H1 (cell line): ENCODE measurements around the gene PARP16. TPM values are rescaled to one million over a fixed set of nuclear protein-coding genes. Genes with fewer than 3 reads are reported as not detected.

ENCODE experiments used
- CTCF ChIA-PET: fragments of 300-600 bp; sonication (Branson Sonifier 250); formaldehyde crosslinking; loops from one replicate; lab custom pipeline; 2021; ENCODE audit not compliant: partially characterized antibody; lab: Charles Lee
- POLR2A ChIA-PET: fragments of 300-600 bp; sonication (Branson Sonifier 250); formaldehyde crosslinking; loops from one replicate; lab custom pipeline; 2021; ENCODE audit warnings: inconsistent platforms; ENCODE audit not compliant: partially characterized antibody; lab: Charles Lee
- DNase-seq, 2 experiments: peaks; one replicate each; pipeline versions ENCODE4 v3.0.0 to v3.0.0-alpha.2; 2010 to 2022; ENCODE audit warnings: low spot score in 2 of 2, low read depth in 1 of 2, mixed read lengths in 1 of 2
- FAIRE-seq: peaks from 2 replicates; lab custom pipeline; 2011; peaks lifted over from hg19 to GRCh38; lab: Jason Lieb, UNC
- H2AFZ ChIP-seq: 2 replicates; pipeline ENCODE4 v1.8.1; 2012; ENCODE audit warnings: low read length, inconsistent platforms
- H2AK5ac ChIP-seq: 2 replicates; pipeline ENCODE4 v1.6.1; 2013; ENCODE audit warnings: low read depth, low read length
- H2BK120ac ChIP-seq: replicated peaks from 2 replicates; pipeline ENCODE3; 2013; ENCODE audit warnings: low read depth, low read length, inconsistent platforms
- H2BK12ac ChIP-seq: 2 replicates; pipeline ENCODE4 v1.6.1; 2013; ENCODE audit warnings: low read depth, low read length
- H2BK15ac ChIP-seq: 2 replicates; pipeline ENCODE4 v1.6.1; 2013; ENCODE audit warnings: low read length
- H2BK20ac ChIP-seq: 2 replicates; pipeline ENCODE4 v1.6.1; 2013; ENCODE audit warnings: low read length
- H2BK5ac ChIP-seq: 2 replicates; pipeline ENCODE4 v1.6.1; 2013; ENCODE audit warnings: low read depth, low read length
- H3K14ac ChIP-seq: 2 replicates; pipeline ENCODE4 v1.6.1; 2013; ENCODE audit warnings: inconsistent platforms; ENCODE audit not compliant: insufficient read length
- H3K18ac ChIP-seq: 2 replicates; pipeline ENCODE4 v1.6.1; 2013; ENCODE audit warnings: low read length; ENCODE audit errors: extremely low read depth
- H3K23ac ChIP-seq: 2 replicates; pipeline ENCODE4 v1.6.1; 2013; ENCODE audit warnings: inconsistent platforms; ENCODE audit not compliant: insufficient read length
- H3K23me2 ChIP-seq: 2 replicates; pipeline ENCODE4 v1.6.1; 2013; ENCODE audit warnings: low read depth, low read length
- H3K27ac ChIP-seq: 2 replicates; pipeline ENCODE4 v1.6.1; 2011; ENCODE audit warnings: low read depth, low read length, inconsistent platforms
- H3K27me3 ChIP-seq, 4 experiments: replicated peaks in 1 of 4; 1 replicate in 1 of 4; 2 replicates in 3 of 4; pipeline versions ENCODE4 v1.6.1 to v1.8.1; 2011 to 2013; ENCODE audit warnings: low read length in 3 of 4, mild to moderate bottlenecking in 3 of 4, inconsistent platforms in 2 of 4, mixed read lengths in 2 of 4, moderate library complexity in 1 of 4; ENCODE audit not compliant: control insufficient read depth in 3 of 4, insufficient read depth in 3 of 4; ENCODE audit errors: extremely low read depth in 1 of 4
- H3K36me3 ChIP-seq, 4 experiments: 2 replicates each; pipeline versions ENCODE4 v1.6.1 to v1.8.1; 2011 to 2013; ENCODE audit warnings: mild to moderate bottlenecking in 4 of 4, low read length in 3 of 4, moderate library complexity in 2 of 4, control low read depth in 1 of 4, inconsistent platforms in 1 of 4; ENCODE audit not compliant: insufficient read depth in 4 of 4, control insufficient read depth in 2 of 4
- H3K4ac ChIP-seq: replicated peaks from 2 replicates; pipeline ENCODE3; 2013; ENCODE audit warnings: low read length, low read depth, mixed read lengths, inconsistent platforms; ENCODE audit not compliant: insufficient read length
- H3K4me1 ChIP-seq, 4 experiments: replicated peaks in 1 of 4; 1 replicate in 1 of 4; 2 replicates in 3 of 4; pipeline versions ENCODE4 v1.6.1 to v1.8.1; 2011 to 2013; ENCODE audit warnings: low read length in 3 of 4, inconsistent platforms in 2 of 4, mixed read lengths in 1 of 4; ENCODE audit not compliant: insufficient read depth in 4 of 4, control insufficient read depth in 3 of 4
- H3K4me2 ChIP-seq, 2 experiments: 2 replicates each; pipeline versions ENCODE4 v1.6.1 to v1.8.1; 2011 to 2013; ENCODE audit warnings: low read depth in 2 of 2, low read length in 2 of 2, control low read depth in 1 of 2, inconsistent platforms in 1 of 2, mild to moderate bottlenecking in 1 of 2; ENCODE audit not compliant: insufficient read depth in 1 of 2
- H3K4me3 ChIP-seq, 4 experiments: fragments of 200-600, 300-600 bp in 1 of 4; sonication (generic), shearing (Covaris generic), sonication (Bioruptor Twin) in 1 of 4; 2 replicates each; pipeline versions ENCODE4 v1.5.1 to v1.8.1; 2011 to 2016; ENCODE audit warnings: low read length in 4 of 4, low read depth in 3 of 4, control low read depth in 2 of 4, inconsistent platforms in 2 of 4, mild to moderate bottlenecking in 2 of 4, mixed read lengths in 1 of 4, moderate library complexity in 1 of 4; ENCODE audit not compliant: insufficient read depth in 2 of 4; ENCODE audit errors: extremely low read depth in 1 of 4
- H3K56ac ChIP-seq: replicated peaks from 2 replicates; pipeline ENCODE3; 2013; ENCODE audit warnings: low read depth, mild to moderate bottlenecking, mixed read lengths, low read length, inconsistent platforms; ENCODE audit not compliant: insufficient read length
- H3K79me1 ChIP-seq: 2 replicates; pipeline ENCODE4 v1.6.1; 2013; ENCODE audit warnings: low read depth, low read length, control low read depth
- H3K79me2 ChIP-seq, 2 experiments: 2 replicates each; pipeline versions ENCODE4 v1.6.1 to v1.8.1; 2012 to 2013; ENCODE audit warnings: low read length in 2 of 2, mild to moderate bottlenecking in 2 of 2, inconsistent platforms in 1 of 2; ENCODE audit not compliant: insufficient read depth in 2 of 2, control insufficient read depth in 1 of 2
- H3K9ac ChIP-seq, 4 experiments: replicated peaks in 1 of 4; 1 replicate in 1 of 4; 2 replicates in 3 of 4; pipeline versions ENCODE4 v1.6.1 to v1.8.1; 2011 to 2013; ENCODE audit warnings: low read depth in 3 of 4, low read length in 3 of 4, control low read depth in 2 of 4, mild to moderate bottlenecking in 2 of 4, moderate library complexity in 2 of 4, inconsistent platforms in 1 of 4; ENCODE audit errors: extremely low read depth in 1 of 4
- H3K9me3 ChIP-seq, 2 experiments: 2 replicates each; pipeline versions ENCODE4 v1.6.1 to v1.8.1; 2012 to 2013; ENCODE audit warnings: mild to moderate bottlenecking in 2 of 2, moderate library complexity in 2 of 2, control low read depth in 1 of 2, inconsistent platforms in 1 of 2, low read depth in 1 of 2, low read length in 1 of 2, mixed read lengths in 1 of 2; ENCODE audit not compliant: insufficient read depth in 2 of 2
- H4K20me1 ChIP-seq, 2 experiments: replicated peaks in 1 of 2; 2 replicates each; pipeline versions ENCODE3 to v1.8.1; 2011 to 2013; ENCODE audit warnings: inconsistent platforms in 2 of 2, low read length in 2 of 2, mild to moderate bottlenecking in 1 of 2; ENCODE audit not compliant: insufficient read depth in 2 of 2, control insufficient read depth in 1 of 2
- H4K5ac ChIP-seq: 2 replicates; pipeline ENCODE4 v1.6.1; 2013; ENCODE audit warnings: low read length, low read depth, mixed read lengths, inconsistent platforms; ENCODE audit not compliant: insufficient read length
- H4K8ac ChIP-seq: 2 replicates; pipeline ENCODE4 v1.8.0; 2013; ENCODE audit warnings: mild to moderate bottlenecking, moderate library complexity, low read length, inconsistent platforms; ENCODE audit not compliant: insufficient read depth; ENCODE audit errors: extremely low read depth
- H4K91ac ChIP-seq: replicated peaks from 2 replicates; pipeline ENCODE3; 2013; ENCODE audit warnings: low read length, mixed read lengths, inconsistent platforms; ENCODE audit not compliant: insufficient read length
- BCL11A ChIP-seq, 2 experiments: IDR thresholded peaks; one replicate each; pipeline ENCODE4 v1.6.1; 2011; ENCODE audit warnings: low read depth in 2 of 2, low read length in 2 of 2, mild to moderate bottlenecking in 2 of 2
- BRCA1 ChIP-seq: IDR thresholded peaks from 2 replicates; pipeline ENCODE4 v1.6.1; 2012; ENCODE audit warnings: low read depth, low read length, improper control_type of control experiment
- GTF2F1 ChIP-seq: IDR thresholded peaks from 2 replicates; pipeline ENCODE4 v1.6.1; 2012; ENCODE audit warnings: low read depth, low read length, improper control_type of control experiment, borderline replicate concordance
- SP1 ChIP-seq: IDR thresholded peaks from 2 replicates; pipeline ENCODE4 v1.6.1; 2011; ENCODE audit warnings: low read depth, low read length
- WGBS, 2 experiments: shearing (Covaris generic) in 1 of 2; methylation state at CpG; one replicate each; pipeline versions ENCODE4 v1.1.6 to v1.1.7; 2013 to 2015; ENCODE audit warnings: low lambda C conversion rate in 2 of 2, mixed read lengths in 2 of 2, inconsistent platforms in 1 of 2, low coverage in 1 of 2, missing lambda C conversion rate in 1 of 2; ENCODE audit not compliant: insufficient replicate concordance in 2 of 2, insufficient coverage in 1 of 2, insufficient read length in 1 of 2; ENCODE audit errors: extremely low coverage in 1 of 2, missing lambda C conversion rate in 1 of 2; 5-methylcytosine and 5-hydroxymethylcytosine counted together
- polyA plus RNA-seq, 7 experiments: library from polyadenylated mRNA; depleted of rRNA in 3 of 7; stranded (reverse) in 5 of 7; unstranded in 2 of 7; fragments of >200 nt in 5 of 7; fragments of 200-250 nt in 2 of 7; gene quantifications; 1 replicate in 5 of 7; 2 replicates in 1 of 7; 4 replicates in 1 of 7; pipeline versions ENCODE4 v1.2.1 to v1.2.3, GENCODE V29; 2011 to 2013; ENCODE audit warnings: missing spikeins in 2 of 7, mixed read lengths in 2 of 7
- total RNA-seq: library from RNA; stranded (reverse); fragmentation: NEBNext Ultra II Directional; extraction: Animal tissue kit (Norgen Biotek cat#: 25700); gene quantifications from 2 replicates; pipeline ENCODE4 v1.2.1, GENCODE V29; 2021

The PARP16 gene
- total and polyA plus RNA-seq, 2 of the 8 experiments (the other 6 are each of a cell fraction or from before 2014, with no cell fraction given), result 3.7 to 5.0 TPM

DNA sequence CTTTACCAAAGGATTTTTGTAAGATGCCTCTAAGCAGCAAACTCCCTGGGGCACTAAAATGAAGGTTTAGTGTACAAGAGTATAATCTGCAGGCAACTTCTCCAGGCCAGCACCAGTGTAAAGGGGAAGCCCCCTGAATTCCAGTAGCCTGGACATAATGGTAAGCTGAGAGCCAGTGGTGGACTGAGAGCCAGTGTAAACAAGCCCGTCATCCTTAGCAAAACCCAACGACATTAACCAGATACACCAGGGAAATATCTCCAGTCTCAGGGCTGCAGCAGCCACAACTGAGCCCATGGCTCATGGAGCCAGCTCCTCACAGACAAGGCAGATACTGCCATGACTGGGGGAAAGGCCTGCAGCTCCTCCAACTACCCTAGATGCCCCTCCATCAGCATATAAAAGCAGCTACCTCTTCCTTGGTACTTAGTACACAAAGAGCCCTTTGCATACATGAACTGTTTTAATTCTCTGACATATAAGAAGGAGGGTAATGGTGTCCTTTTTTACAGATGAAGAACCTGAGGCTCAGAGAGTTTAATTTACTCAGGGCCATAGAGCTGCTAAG, 21.7 kb downstream of the PARP16 start:
- Histone ChIP-seq H4K8ac (no peak overlapping the region), H3K27me3 (no peaks in the 10 kb centered on the region), H2AFZ (no peak overlapping the region), H3K4ac (no peak overlapping the region), H4K91ac (no peak overlapping the region), H3K4me1 (peaks cover 3 to 10% (median 4%) of the 10 kb centered on the region in 4 experiments; a peak in 5 of 7 replicates), H3K4me2 (peak overlapping the region; percentile 14 to 21; a peak in 2 of 4 replicates), H3K56ac (no peak overlapping the region), H3K4me3 (no peak overlapping the region), H3K79me2 (no peaks in the 10 kb centered on the region), H2BK120ac (no peak overlapping the region), H4K5ac (no peak overlapping the region), H3K23ac (no peak overlapping the region), H3K9ac (no peak overlapping the region), H2BK15ac (no peak overlapping the region), H3K79me1 (no peaks in the 10 kb centered on the region; the same call in 1 of the 2 replicates), H4K20me1 (no peaks in the 10 kb centered on the region), H2AK5ac (no peak overlapping the region), H3K14ac (no peak overlapping the region), H3K9me3 (no peaks in the 10 kb centered on the region), H3K18ac (no peak overlapping the region), H3K36me3 (no peaks in the 10 kb centered on the region), H2BK20ac (peak overlapping the region; percentile 43; the same call in 1 of the 2 replicates), H3K27ac (no peak overlapping the region), H2BK12ac (no peak overlapping the region), H3K23me2 (no peaks in the 10 kb centered on the region), H2BK5ac (no peak overlapping the region)
- FAIRE-seq, result no peak
- POLR2A ChIA-PET, result interaction anchor here (0.9 to 2.7 kb wide), 6 partner anchors 9 to 56 kb away, joined by 3 to 8 read pairs (median 4); partner anchors contain the start of gene RNU5B-1
- DNase-seq, result no peak
- 82% methylated on average over 2 of the region's 2 CpGs; no CpG with 5 or more reads in 1 of the 2 experiments for WGBS, 2 experiments
- CTCF ChIA-PET, result interaction anchor here (0.6 to 3.0 kb wide), 14 partner anchors 13 to 165 kb away, joined by 3 to 22 read pairs (median 6); partner anchors contain the start of genes CILP and PARP16
- no peak for TF ChIP-seq GTF2F1
- no peak for TF ChIP-seq BCL11A (IDR thresholded peaks at IDR 0.05; ENCODE audit: low read depth in 2 of 2, low read length in 2 of 2)
- TF ChIP-seq SP1, result no peak
- no peak for TF ChIP-seq BRCA1
